ENCODE data around the gene NSD1. TPM values are rescaled to one million over a fixed set of nuclear protein-coding genes. Genes with fewer than 3 reads are reported as not detected.

NSD1 gene
- total RNA-seq, 1 experiment from 2014 or later: 58.8 TPM

DNA sequence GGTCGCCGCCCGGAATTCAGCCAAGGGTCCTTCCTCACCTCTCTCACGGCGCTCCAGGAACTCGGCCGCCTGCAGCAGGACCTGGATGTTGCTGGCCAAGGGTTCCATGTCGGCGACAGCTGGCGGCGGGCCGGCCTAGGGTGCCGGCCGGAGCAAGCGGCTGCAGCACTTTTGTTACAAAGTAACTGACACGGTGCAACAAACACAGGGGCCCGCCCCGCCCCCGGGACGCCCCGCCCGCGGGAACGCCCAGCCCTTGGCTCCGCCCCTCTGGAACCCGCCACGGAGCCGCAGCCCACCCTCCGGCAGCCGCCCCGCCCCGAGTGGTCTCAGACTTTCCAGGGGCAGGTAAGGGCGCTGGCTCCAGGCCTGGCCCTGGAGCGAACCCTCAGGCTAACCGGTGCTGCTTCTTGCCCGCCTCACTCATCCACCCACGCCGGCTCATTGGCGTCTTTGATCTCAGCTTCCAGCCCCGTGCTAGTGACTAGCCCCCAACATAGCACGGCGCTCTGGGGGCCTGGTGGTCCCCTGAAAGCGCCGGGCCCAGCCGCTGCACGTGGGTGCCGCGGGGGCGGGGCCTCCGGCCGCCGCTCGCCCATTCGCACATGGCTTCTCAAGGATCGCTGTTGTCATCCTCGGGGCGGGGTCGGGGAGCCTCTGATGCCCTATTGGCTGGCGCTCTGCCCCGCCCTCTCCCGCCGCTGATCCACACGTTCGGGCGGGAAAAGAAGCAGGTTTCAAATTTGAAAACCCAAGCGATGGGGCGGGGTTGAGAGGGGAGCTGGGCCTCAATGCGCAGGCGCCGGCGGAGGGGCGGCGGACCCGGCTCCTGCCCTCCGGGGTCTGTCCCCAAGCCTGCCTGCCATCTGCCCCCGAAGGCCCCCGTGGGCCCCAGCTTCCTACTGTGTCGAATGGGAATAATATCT, 178.4 kb downstream of the NSD1 start, which contains the start of gene MXD3 (continued):
- no peak for TF ChIP-seq EZH2phosphoT487 (IDR thresholded peaks at IDR 0.05; ENCODE audit: borderline replicate concordance)
- TF ChIP-seq EZH2 (IDR thresholded peaks at IDR 0.05): no peak
- no peak for TF ChIP-seq RAD21 (IDR thresholded peaks at IDR 0.05; ENCODE audit: low read depth)
- no peak for TF ChIP-seq ZNF274 (IDR thresholded peaks at IDR 0.05; ENCODE audit: low read depth, low read length)

DNA sequence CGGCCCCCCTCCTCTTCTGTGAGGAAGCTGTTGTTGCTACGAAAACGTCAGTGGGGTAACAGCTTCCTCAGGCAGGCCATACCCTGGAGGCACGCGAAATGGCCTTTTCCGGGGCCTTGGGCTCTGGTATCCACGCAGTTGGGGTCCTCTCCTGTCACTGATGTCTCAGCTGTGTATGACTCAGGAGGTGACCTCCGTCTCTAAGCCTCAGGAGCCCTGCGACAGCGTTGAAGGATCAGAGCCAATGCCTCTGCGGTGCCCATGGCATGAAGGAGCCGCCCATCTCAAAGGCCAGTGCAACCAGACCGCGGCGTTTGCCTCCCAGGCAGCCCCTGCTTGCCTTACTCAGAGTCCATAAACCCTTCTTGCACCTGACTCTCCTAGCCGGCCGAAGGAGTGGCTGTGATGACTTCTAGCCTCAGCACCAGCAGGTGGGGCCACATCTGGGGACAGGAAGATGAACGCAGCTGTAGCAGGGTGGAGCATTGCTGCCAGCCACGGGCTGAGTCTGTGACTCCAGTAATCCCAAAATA, 179.1 kb downstream of the NSD1 start:
- RAD21 ChIA-PET (ENCODE audit: low non-redundant PET in 1 of 2, low total read pairs in 2 of 2, uncharacterized antibody in 2 of 2, unreplicated experiment in 2 of 2): interaction anchor here in 1 of 2 experiments (1.0 kb wide), 1 partner anchor 199 kb away, joined by 5 read pairs; no protein-coding TSS in a partner anchor
- Histone ChIP-seq H3K9me3 (ENCODE audit: control insufficient read depth in 1 of 2, insufficient read depth in 1 of 2, low read depth in 1 of 2, low read length in 2 of 2) (no peaks in the 10 kb centered on the region), H3K27me3 (ENCODE audit: insufficient read depth, low read length) (no peaks in the 10 kb centered on the region), H3K27ac (ENCODE audit: low read depth, low read length) (peak overlapping the region; percentile 82), H3K9me2 (ENCODE audit: insufficient read depth) (no peaks in the 10 kb centered on the region), H3K4me2 (ENCODE audit: low read length) (peak overlapping the region; percentile 79), H3K4me3 (replicated peaks in 1 of 2; ENCODE audit: low read depth in 1 of 2, low read length in 2 of 2) (peak overlapping the region; percentile 44 to 87), H3K9ac (ENCODE audit: low read length) (peak overlapping the region; percentile 87), H3K79me2 (ENCODE audit: insufficient read depth, low read length) (no peaks in the 10 kb centered on the region), H3K36me3 (ENCODE audit: control insufficient read depth in 1 of 2, insufficient read depth in 2 of 2, low read length in 2 of 2) (no peaks in the 10 kb centered on the region), H2AFZ (ENCODE audit: low read depth, low read length, poor library complexity, severe bottlenecking) (no peak overlapping the region), H3K4me1 (ENCODE audit: control insufficient read depth in 1 of 2, insufficient read depth in 2 of 2, low read length in 2 of 2) (peaks cover 18 to 45% of the 10 kb centered on the region in 2 experiments), H4K20me1 (ENCODE audit: insufficient read depth) (no peaks in the 10 kb centered on the region)
- intact Hi-C loops (cut with micrococcal nuclease): loop anchor here (5.0 kb wide), 1 partner anchor 185 kb away; the partner anchor contains the start of gene PDLIM7
- CTCF ChIA-PET: interaction anchor here (0.7 to 1.5 kb wide), 4 partner anchors 56 to 182 kb away, joined by 3 to 7 read pairs (median 4); no protein-coding TSS in a partner anchor
- peak; percentile 51 for DNase-seq (ENCODE audit: low read depth, low spot score)
- POLR2A ChIA-PET: interaction anchor here (0.6 to 1.0 kb wide), 3 partner anchors 55 to 185 kb away, joined by 3 to 8 read pairs (median 5); partner anchors contain the start of genes GRK6 and PDLIM7
- TF ChIP-seq, protein P1, sequence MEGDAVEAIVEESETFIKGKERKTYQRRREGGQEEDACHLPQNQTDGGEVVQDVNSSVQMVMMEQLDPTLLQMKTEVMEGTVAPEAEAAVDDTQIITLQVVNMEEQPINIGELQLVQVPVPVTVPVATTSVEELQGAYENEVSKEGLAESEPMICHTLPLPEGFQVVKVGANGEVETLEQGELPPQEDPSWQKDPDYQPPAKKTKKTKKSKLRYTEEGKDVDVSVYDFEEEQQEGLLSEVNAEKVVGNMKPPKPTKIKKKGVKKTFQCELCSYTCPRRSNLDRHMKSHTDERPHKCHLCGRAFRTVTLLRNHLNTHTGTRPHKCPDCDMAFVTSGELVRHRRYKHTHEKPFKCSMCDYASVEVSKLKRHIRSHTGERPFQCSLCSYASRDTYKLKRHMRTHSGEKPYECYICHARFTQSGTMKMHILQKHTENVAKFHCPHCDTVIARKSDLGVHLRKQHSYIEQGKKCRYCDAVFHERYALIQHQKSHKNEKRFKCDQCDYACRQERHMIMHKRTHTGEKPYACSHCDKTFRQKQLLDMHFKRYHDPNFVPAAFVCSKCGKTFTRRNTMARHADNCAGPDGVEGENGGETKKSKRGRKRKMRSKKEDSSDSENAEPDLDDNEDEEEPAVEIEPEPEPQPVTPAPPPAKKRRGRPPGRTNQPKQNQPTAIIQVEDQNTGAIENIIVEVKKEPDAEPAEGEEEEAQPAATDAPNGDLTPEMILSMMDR (IDR thresholded peaks at IDR 0.05 in 2 of 3, conservative IDR thresholded peaks at IDR 0.05 in 1 of 3; ENCODE audit: borderline replicate concordance in 1 of 3, insufficient read depth in 1 of 3, low read depth in 2 of 3, low read length in 2 of 3): peak in 1 of 3 experiments; percentile 27; a peak in 2 of 6 replicates
- TF ChIP-seq, protein P2, sequence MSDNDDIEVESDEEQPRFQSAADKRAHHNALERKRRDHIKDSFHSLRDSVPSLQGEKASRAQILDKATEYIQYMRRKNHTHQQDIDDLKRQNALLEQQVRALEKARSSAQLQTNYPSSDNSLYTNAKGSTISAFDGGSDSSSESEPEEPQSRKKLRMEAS (IDR thresholded peaks at IDR 0.05): no peak
- TSS peak; percentile 79 for BruUV-seq (replicated peaks)
- ATAC-seq: peak; percentile 44

All from HCT116 (cell line).